ENCODE results near the gene SMPD3. TPM values are rescaled to one million over a fixed set of nuclear protein-coding genes. Genes with fewer than 3 reads are reported as not detected.
A peak's percentile ranks its signal among the peaks of the same experiment; 100 is the strongest.

The SMPD3 gene
- total and polyA plus RNA-seq, 7 donors = 0.04 to 0.21 (median 0.08) TPM

- DNase-seq (no peak), ATAC-seq (no peak)
- Histone ChIP-seq H3K36me3 (ENCODE audit: insufficient read depth in 1 of 2, low read depth in 1 of 2) (no peaks in the 10 kb centered on the region), H3K4me1 (no peaks in the 10 kb centered on the region), H3K9me3 (no peaks in the 10 kb centered on the region), H3K27ac (no peak overlapping the region), H3K4me3 (no peak overlapping the region), H3K27me3 (ENCODE audit: insufficient read depth in 3 of 3, low read length in 2 of 3) (no peaks in the 10 kb centered on the region)
- TF ChIP-seq, protein P1, sequence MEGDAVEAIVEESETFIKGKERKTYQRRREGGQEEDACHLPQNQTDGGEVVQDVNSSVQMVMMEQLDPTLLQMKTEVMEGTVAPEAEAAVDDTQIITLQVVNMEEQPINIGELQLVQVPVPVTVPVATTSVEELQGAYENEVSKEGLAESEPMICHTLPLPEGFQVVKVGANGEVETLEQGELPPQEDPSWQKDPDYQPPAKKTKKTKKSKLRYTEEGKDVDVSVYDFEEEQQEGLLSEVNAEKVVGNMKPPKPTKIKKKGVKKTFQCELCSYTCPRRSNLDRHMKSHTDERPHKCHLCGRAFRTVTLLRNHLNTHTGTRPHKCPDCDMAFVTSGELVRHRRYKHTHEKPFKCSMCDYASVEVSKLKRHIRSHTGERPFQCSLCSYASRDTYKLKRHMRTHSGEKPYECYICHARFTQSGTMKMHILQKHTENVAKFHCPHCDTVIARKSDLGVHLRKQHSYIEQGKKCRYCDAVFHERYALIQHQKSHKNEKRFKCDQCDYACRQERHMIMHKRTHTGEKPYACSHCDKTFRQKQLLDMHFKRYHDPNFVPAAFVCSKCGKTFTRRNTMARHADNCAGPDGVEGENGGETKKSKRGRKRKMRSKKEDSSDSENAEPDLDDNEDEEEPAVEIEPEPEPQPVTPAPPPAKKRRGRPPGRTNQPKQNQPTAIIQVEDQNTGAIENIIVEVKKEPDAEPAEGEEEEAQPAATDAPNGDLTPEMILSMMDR (IDR thresholded peaks at IDR 0.05) = no peak
- 75 to 81% (median 79%) methylated on average over 6 of the region's 6 CpGs for WGBS, 3 donors
- intact Hi-C loops (cut with DNase I) = no loop called here
Observed at GRCh38 chr16:68385371-68385770, 62.9 kb downstream of the SMPD3 start.

DNA sequence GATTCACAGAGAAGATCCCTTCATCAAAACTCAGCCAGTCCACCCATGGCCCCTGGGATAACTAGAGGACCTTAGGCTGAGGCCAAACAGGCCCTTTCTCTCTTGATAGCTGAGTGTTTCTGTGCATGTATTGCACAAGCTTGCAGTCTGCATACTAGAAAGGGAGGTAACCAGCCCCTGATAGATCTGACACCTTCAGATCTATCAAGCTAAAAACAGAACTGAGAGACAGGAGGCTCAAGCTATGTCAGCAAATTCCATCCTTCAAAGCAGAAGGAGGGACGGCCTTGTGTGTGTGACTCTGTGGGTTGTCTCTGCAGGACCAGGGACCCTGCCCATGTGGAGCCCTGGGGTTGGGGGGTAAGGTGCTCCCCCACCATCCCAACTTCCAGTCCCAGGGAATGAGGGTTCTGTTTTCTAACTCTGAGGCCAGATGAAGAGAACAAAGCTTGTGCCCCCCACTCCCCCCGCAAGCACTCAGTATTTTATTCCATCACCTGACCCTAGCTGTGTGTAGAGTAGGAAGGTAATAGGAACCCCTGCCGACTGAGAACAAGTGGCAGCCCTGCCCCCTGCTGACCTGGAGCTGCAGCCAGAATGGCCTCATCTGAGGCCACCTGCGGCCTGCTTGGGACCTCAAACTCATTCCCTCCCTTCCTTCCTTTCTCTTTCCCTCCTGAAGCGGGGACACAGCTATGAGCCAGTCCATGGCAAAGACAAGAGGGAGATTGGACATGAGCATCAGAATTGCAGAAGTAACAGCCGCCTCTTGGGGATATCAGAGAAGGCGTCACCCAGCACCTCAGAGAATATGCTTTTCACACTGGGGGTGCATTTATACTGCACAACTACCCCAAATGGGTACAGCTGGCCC is 63.8 kb downstream of the SMPD3 start:
- Histone ChIP-seq H3K4me1 (no peaks in the 10 kb centered on the region), H3K27ac (no peak overlapping the region), H3K9me3 (no peaks in the 10 kb centered on the region), H3K4me3 (no peak overlapping the region), H3K36me3 (ENCODE audit: insufficient read depth in 1 of 2, low read depth in 1 of 2) (no peaks in the 10 kb centered on the region), H3K27me3 (ENCODE audit: insufficient read depth in 3 of 3, low read length in 2 of 3) (no peaks in the 10 kb centered on the region)
- TF ChIP-seq, protein P1 (IDR thresholded peaks at IDR 0.05) = no peak
- intact Hi-C loops (cut with DNase I) = no loop called here
- ATAC-seq = peak in 3 of 4 donors; percentile 47 to 53 (median 48)
- 49 to 65% (median 54%) methylated on average over 7 of the region's 7 CpGs for WGBS, 3 donors
- DNase-seq = no peak

DNA sequence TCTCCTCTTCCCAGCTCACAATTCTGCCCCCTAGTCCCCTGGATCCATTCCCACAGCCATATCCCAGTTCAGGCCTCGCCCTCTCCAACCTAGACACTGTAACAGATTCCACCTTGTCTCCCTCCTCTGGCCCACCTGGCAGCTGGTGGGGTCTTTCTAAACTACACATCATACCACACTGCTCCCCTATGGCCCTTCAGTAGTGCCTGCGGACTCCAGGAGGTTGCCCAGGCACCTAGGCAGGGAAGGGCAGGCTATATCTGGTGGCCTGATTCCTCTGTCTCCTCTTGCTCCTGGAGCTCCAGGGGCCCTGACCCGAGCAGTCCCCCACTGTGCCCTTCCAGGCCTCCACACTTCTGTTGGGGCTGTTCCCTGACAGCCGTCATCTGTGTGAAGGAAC is 64.5 kb downstream of the SMPD3 start:
- TF ChIP-seq, protein P1 (IDR thresholded peaks at IDR 0.05) = no peak
- intact Hi-C loops (cut with DNase I) = no loop called here
- Histone ChIP-seq H3K36me3 (ENCODE audit: insufficient read depth in 1 of 2, low read depth in 1 of 2) (no peaks in the 10 kb centered on the region), H3K27me3 (ENCODE audit: insufficient read depth in 3 of 3, low read length in 2 of 3) (no peaks in the 10 kb centered on the region), H3K27ac (no peak overlapping the region), H3K4me3 (no peak overlapping the region), H3K9me3 (no peaks in the 10 kb centered on the region), H3K4me1 (no peaks in the 10 kb centered on the region)
- 88 to 92% (median 92%) methylated on average over 4 of the region's 4 CpGs for WGBS, 3 donors
- no peak for ATAC-seq
- DNase-seq = no peak

GRCh38 chr16:68382296-68382718 is 66.0 kb downstream of the SMPD3 start:
- no peaks in the 10 kb centered on the region for H3K36me3 ChIP-seq (ENCODE audit: insufficient read depth in 1 of 2, low read depth in 1 of 2)
- ATAC-seq (no peak), DNase-seq (no peak)
- no peaks in the 10 kb centered on the region for H3K4me1 ChIP-seq
- TF ChIP-seq, protein P1 (IDR thresholded peaks at IDR 0.05) = no peak
- no peaks in the 10 kb centered on the region for H3K9me3 ChIP-seq
- WGBS, 3 donors = 77 to 88% (median 78%) methylated on average over 5 of the region's 5 CpGs
- no peak overlapping the region for H3K4me3 ChIP-seq
- no peak overlapping the region for H3K27ac ChIP-seq
- intact Hi-C loops (cut with DNase I) = no loop called here
- no peaks in the 10 kb centered on the region for H3K27me3 ChIP-seq (ENCODE audit: insufficient read depth in 3 of 3, low read length in 2 of 3)
